Gastroesophageal sphincter (tissue), 3 donors: Measurements from ENCODE around the gene ZNF774.

ENCODE experiments used
- CTCF ChIP-seq, 4 experiments: fragments of 200-600 bp in 2 of 4; fragments of 450-650 bp in 2 of 4; sonication (generic) in 1 of 4; IDR thresholded peaks; one replicate each; pipeline ENCODE4 v1.5.1; 2017 to 2019; ENCODE audit warnings: antibody characterized with exemption in 4 of 4, mild to moderate bottlenecking in 2 of 4, moderate library complexity in 2 of 4
- POLR2A ChIP-seq, 2 donors: fragments of 450-650 bp; IDR thresholded peaks; one replicate each; pipeline ENCODE4 v1.6.1; 2017; ENCODE audit warnings: antibody characterized with exemption in 2 of 2, mild to moderate bottlenecking in 2 of 2, moderate library complexity in 1 of 2
- POLR2AphosphoS5 ChIP-seq: sonication (generic); formaldehyde crosslinking; IDR thresholded peaks from one replicate; pipeline ENCODE4 v1.6.1; 2017; ENCODE audit warnings: antibody characterized with exemption

GRCh38 chr15:90400005-90400758 is 48.1 kb downstream of the ZNF774 start:
- TF ChIP-seq CTCF (IDR thresholded peaks at IDR 0.05) (no peak), POLR2A (IDR thresholded peaks at IDR 0.05) (no peak), POLR2AphosphoS5 (no peak)
